ENCODE data around the gene ARL6IP6.
"Not testable (repeated sequence)": the region's sequence is repeated elsewhere in the genome, so short reads cannot be mapped to it uniquely, and the experiment has no call there.

Gene ARL6IP6

GRCh38 chr2:152718076-152718908, at the start of gene ARL6IP6:
Gene ARL6IP6 (plus strand): TSS chr2:152718620. CDS start chr2:152718625, 5 bp downstream.
- peak; percentile 94 for DNase-seq

GRCh38 chr2:152674334-152674733, 44.1 kb upstream of the ARL6IP6 start:
- no peak for DNase-seq

- no peak for DNase-seq
Observed at GRCh38 chr2:152676461-152676860, 42.0 kb upstream of the ARL6IP6 start.

- DNase-seq = no peak
Observed at GRCh38 chr2:152678808-152679207, 39.6 kb upstream of the ARL6IP6 start.

GRCh38 chr2:152682663-152683062, 35.8 kb upstream of the ARL6IP6 start:
- DNase-seq = no peak

GRCh38 chr2:152683400-152683799, 35.0 kb upstream of the ARL6IP6 start:
- DNase-seq = no peak

GRCh38 chr2:152686321-152686720, 32.1 kb upstream of the ARL6IP6 start:
- DNase-seq = no peak

GRCh38 chr2:152693033-152693432, 25.4 kb upstream of the ARL6IP6 start:
- DNase-seq = no peak

- peak; percentile 31 for DNase-seq
Observed at GRCh38 chr2:152694161-152694661, 24.2 kb upstream of the ARL6IP6 start.

- no peak for DNase-seq
Observed at GRCh38 chr2:152695763-152696162, 22.7 kb upstream of the ARL6IP6 start.

- no peak for DNase-seq
Observed at GRCh38 chr2:152696476-152696875, 21.9 kb upstream of the ARL6IP6 start.

GRCh38 chr2:152701198-152701597, 17.2 kb upstream of the ARL6IP6 start:
- DNase-seq = no peak

GRCh38 chr2:152706477-152707021, 11.9 kb upstream of the ARL6IP6 start:
- no peak for DNase-seq

- DNase-seq = no peak
Observed at GRCh38 chr2:152708742-152709141, 9.7 kb upstream of the ARL6IP6 start.

- DNase-seq = no peak
Observed at GRCh38 chr2:152710713-152711112, 7.7 kb upstream of the ARL6IP6 start.

GRCh38 chr2:152715112-152715511, 3.3 kb upstream of the ARL6IP6 start:
- no peak for DNase-seq

- no peak for DNase-seq
Observed at GRCh38 chr2:152715854-152716428, 2.5 kb upstream of the ARL6IP6 start.

GRCh38 chr2:152716805-152717227, 1.6 kb upstream of the ARL6IP6 start:
- peak; percentile 47 for DNase-seq

GRCh38 chr2:152717228-152718075, 968 bp upstream of the ARL6IP6 start, which contains the start of gene PRPF40A:
Gene PRPF40A (minus strand): TSS chr2:152717461. CDS start chr2:152717439, 22 bp downstream.
- peak; percentile 99 for DNase-seq

GRCh38 chr2:152718909-152719645, 657 bp downstream of the ARL6IP6 start:
- DNase-seq = no peak

- no peak for DNase-seq
Observed at GRCh38 chr2:152720794-152721193, 2.4 kb downstream of the ARL6IP6 start.

GRCh38 chr2:152722639-152723038, 4.2 kb downstream of the ARL6IP6 start:
- not testable (repeated sequence) for DNase-seq

Data from stimulated activated CD4-positive, alpha-beta T cell treated with anti-CD3 and anti-CD28 coated beads, Interleukin-4, amount 100 ng/mL, for 1 hour (primary cell).